ENCODE results near the gene TNFRSF4. TPM values are rescaled to one million over a fixed set of nuclear protein-coding genes. Genes with fewer than 3 reads are reported as not detected.

Gene TNFRSF4
- total RNA-seq, 8 experiments from 2014 or later: 0.18 to 1.00 (median 0.25) TPM; not detected in 2

- H3K4me3 ChIP-seq: no peak within 1 kb of the TSS
- 0 to 30% (median 9%) methylated on average over 3 to 18 of the region's 49 CpGs; no CpG with 5 or more reads in 6 of the 10 experiments for WGBS, 10 experiments
- peaks cover 11 to 27% of the 10 kb centered on the region in 2 donors for H3K4me1 ChIP-seq (replicated peaks in 1 of 2)
- ATAC-seq (replicated peaks in 6 of 8): peak in 2 of 8 experiments; percentile 18 to 42
- in situ Hi-C loops (cut with MboI; ENCODE audit: low pct_unique_long_range_greater_than_20kb in 2 of 9, low sequenced_read_pairs in 9 of 9, unreplicated experiment in 9 of 9): no loop called here
- H3K27ac ChIP-seq: no peak within 1 kb of the TSS
Measured at GRCh38 chr1:1206376-1206965, 7.5 kb downstream of the TNFRSF4 start, which contains the start of gene TNFRSF18. Gene TNFRSF18 (minus strand): TSS chr1:1206592. CDS start chr1:1206571, 21 bp downstream.

GRCh38 chr1:1205769-1206375 is 8.1 kb downstream of the TNFRSF4 start:
- ATAC-seq (replicated peaks in 6 of 8): no peak
- Histone ChIP-seq H3K4me3 (no peak overlapping the region), H3K4me1 (replicated peaks in 1 of 2) (peaks cover 13 to 33% of the 10 kb centered on the region in 2 donors), H3K27ac (no peak overlapping the region)
- WGBS, 10 experiments: 5 to 55% (median 6%) methylated on average over 4 to 7 of the region's 31 CpGs; no CpG with 5 or more reads in 7 of the 10 experiments
- in situ Hi-C loops (cut with MboI; ENCODE audit: low pct_unique_long_range_greater_than_20kb in 2 of 9, low sequenced_read_pairs in 9 of 9, unreplicated experiment in 9 of 9): no loop called here

GRCh38 chr1:1204998-1205768 is 8.8 kb downstream of the TNFRSF4 start:
- Histone ChIP-seq H3K4me1 (replicated peaks in 1 of 2) (peaks cover 16 to 38% of the 10 kb centered on the region in 2 donors), H3K27ac (no peak overlapping the region), H3K4me3 (no peak overlapping the region)
- ATAC-seq (replicated peaks in 6 of 8): no peak
- WGBS, 10 experiments: 40 to 80% (median 60%) methylated on average over 1 to 3 of the region's 19 CpGs; no CpG with 5 or more reads in 7 of the 10 experiments
- in situ Hi-C loops (cut with MboI; ENCODE audit: low pct_unique_long_range_greater_than_20kb in 2 of 9, low sequenced_read_pairs in 9 of 9, unreplicated experiment in 9 of 9): no loop called here

- no peak overlapping the region for H3K4me3 ChIP-seq
- no peak overlapping the region for H3K27ac ChIP-seq
- no peak for ATAC-seq (replicated peaks in 6 of 8)
- in situ Hi-C loops (cut with MboI; ENCODE audit: low pct_unique_long_range_greater_than_20kb in 2 of 9, low sequenced_read_pairs in 9 of 9, unreplicated experiment in 9 of 9): no loop called here
- WGBS, 10 experiments: no CpG with 5 or more reads among the region's 8 CpGs
- peaks cover 16 to 38% of the 10 kb centered on the region in 2 donors for H3K4me1 ChIP-seq (replicated peaks in 1 of 2)
Measured at GRCh38 chr1:1204425-1204920, 9.5 kb downstream of the TNFRSF4 start.

GRCh38 chr1:1203561-1204424 is 10.2 kb downstream of the TNFRSF4 start:
- H3K4me3 ChIP-seq: no peak overlapping the region
- ATAC-seq (replicated peaks in 6 of 8): no peak
- H3K27ac ChIP-seq: no peak overlapping the region
- WGBS, 10 experiments: 48 to 82% (median 73%) methylated on average over 5 to 19 of the region's 49 CpGs; no CpG with 5 or more reads in 6 of the 10 experiments
- in situ Hi-C loops (cut with MboI; ENCODE audit: low pct_unique_long_range_greater_than_20kb in 2 of 9, low sequenced_read_pairs in 9 of 9, unreplicated experiment in 9 of 9): no loop called here
- H3K4me1 ChIP-seq (replicated peaks in 1 of 2): peaks cover 14 to 33% of the 10 kb centered on the region in 2 donors

- H3K27ac ChIP-seq: no peak overlapping the region
- H3K4me1 ChIP-seq (replicated peaks in 1 of 2): peaks cover 7 to 27% of the 10 kb centered on the region in 2 donors
- 40 to 100% methylated on average over 1 to 2 of the region's 27 CpGs; no CpG with 5 or more reads in 8 of the 10 experiments for WGBS, 10 experiments
- no peak for ATAC-seq (replicated peaks in 6 of 8)
- in situ Hi-C loops (cut with MboI; ENCODE audit: low pct_unique_long_range_greater_than_20kb in 2 of 9, low sequenced_read_pairs in 9 of 9, unreplicated experiment in 9 of 9): no loop called here
- no peak overlapping the region for H3K4me3 ChIP-seq
Measured at GRCh38 chr1:1202831-1203560, 11.0 kb downstream of the TNFRSF4 start.

GRCh38 chr1:1200876-1201810 is 12.8 kb downstream of the TNFRSF4 start:
- peak; percentile 69 to 79 (median 76) for ATAC-seq (replicated peaks in 6 of 8)
- Histone ChIP-seq H3K4me1 (replicated peaks in 1 of 2) (peaks cover 5 to 12% of the 10 kb centered on the region in 2 donors), H3K27ac (no peak overlapping the region), H3K4me3 (peak overlapping the region; percentile 12 to 38 (median 34))
- in situ Hi-C loops (cut with MboI; ENCODE audit: low pct_unique_long_range_greater_than_20kb in 2 of 9, low sequenced_read_pairs in 9 of 9, unreplicated experiment in 9 of 9): no loop called here
- 10 to 33% methylated on average over 3 to 4 of the region's 109 CpGs; no CpG with 5 or more reads in 8 of the 10 experiments for WGBS, 10 experiments

- peak in 2 of 8 experiments; percentile 0 to 1 for ATAC-seq (replicated peaks in 6 of 8)
- in situ Hi-C loops (cut with MboI; ENCODE audit: low pct_unique_long_range_greater_than_20kb in 2 of 9, low sequenced_read_pairs in 9 of 9, unreplicated experiment in 9 of 9): no loop called here
- Histone ChIP-seq H3K27ac (no peak overlapping the region), H3K4me1 (replicated peaks in 1 of 2) (peaks cover 5 to 10% of the 10 kb centered on the region in 2 donors), H3K4me3 (peak overlapping the region in 3 of 5 donors; percentile 31 to 38 (median 34))
- WGBS, 10 experiments: 31 to 83% (median 72%) methylated on average over 3 to 5 of the region's 31 CpGs; no CpG with 5 or more reads in 7 of the 10 experiments
Measured at GRCh38 chr1:1199961-1200875, 13.7 kb downstream of the TNFRSF4 start.

- in situ Hi-C loops (cut with MboI; ENCODE audit: low pct_unique_long_range_greater_than_20kb in 2 of 9, low sequenced_read_pairs in 9 of 9, unreplicated experiment in 9 of 9): no loop called here
- no peak overlapping the region for H3K4me3 ChIP-seq
- no peak overlapping the region for H3K27ac ChIP-seq
- H3K4me1 ChIP-seq (replicated peaks in 1 of 2): peaks cover 5 to 10% of the 10 kb centered on the region in 2 donors
- WGBS, 10 experiments: 80 to 100% (median 83%) methylated on average over 1 to 8 of the region's 22 CpGs; no CpG with 5 or more reads in 6 of the 10 experiments
- no peak for ATAC-seq (replicated peaks in 6 of 8)
Measured at GRCh38 chr1:1199141-1199960, 14.6 kb downstream of the TNFRSF4 start.
